HG02973 (cell line): Measurements from ENCODE around the gene CCDC85B.

Experiments used
- ATAC-seq: cut with Tn5 transposase; IDR thresholded peaks from one replicate; pipeline ENCODE4 v1.9.1; 2021; ENCODE audit warnings: moderate library complexity; ENCODE audit not compliant: unreplicated experiment

The CCDC85B gene

GRCh38 chr11:65903715-65904114 is 13.2 kb downstream of the CCDC85B start:
- ATAC-seq: no peak

- ATAC-seq: no peak
These were observed 16.1 kb downstream of the CCDC85B start for GRCh38 chr11:65906602-65907001.

GRCh38 chr11:65907878-65908277 is 17.4 kb downstream of the CCDC85B start:
- ATAC-seq: no peak

GRCh38 chr11:65911682-65912568 is 21.5 kb downstream of the CCDC85B start:
- no peak for ATAC-seq

GRCh38 chr11:65912845-65913244 is 22.4 kb downstream of the CCDC85B start:
- ATAC-seq: no peak

GRCh38 chr11:65915101-65915820 is 24.8 kb downstream of the CCDC85B start:
- ATAC-seq: no peak

GRCh38 chr11:65915821-65916251 is 25.4 kb downstream of the CCDC85B start:
- no peak for ATAC-seq

GRCh38 chr11:65916391-65916790 is 25.9 kb downstream of the CCDC85B start:
- no peak for ATAC-seq

GRCh38 chr11:65917077-65917433 is 26.6 kb downstream of the CCDC85B start:
- no peak for ATAC-seq

- no peak for ATAC-seq
These were observed 27.1 kb downstream of the CCDC85B start for GRCh38 chr11:65917434-65918210.

- ATAC-seq: peak; percentile 42
These were observed 28.0 kb downstream of the CCDC85B start, which contains the start of gene C11orf68 for GRCh38 chr11:65918211-65919140. Gene C11orf68 (minus strand): TSS chr11:65919062. CDS start chr11:65919031, 31 bp downstream.

- peak; percentile 77 for ATAC-seq
These were observed 28.7 kb downstream of the CCDC85B start, which contains the start of gene DRAP1 for GRCh38 chr11:65919141-65919572. Gene DRAP1 (plus strand): TSS chr11:65919426. CDS start chr11:65919502, 76 bp downstream.

- ATAC-seq: peak; percentile 31
These were observed 29.3 kb downstream of the CCDC85B start for GRCh38 chr11:65919573-65920371.

- ATAC-seq: no peak
These were observed 29.9 kb downstream of the CCDC85B start for GRCh38 chr11:65920372-65920802.

- no peak for ATAC-seq
These were observed 30.6 kb downstream of the CCDC85B start for GRCh38 chr11:65921033-65921555.

- ATAC-seq: no peak
These were observed 31.4 kb downstream of the CCDC85B start for GRCh38 chr11:65921876-65922275.

- ATAC-seq: no peak
These were observed 32.1 kb downstream of the CCDC85B start for GRCh38 chr11:65922565-65922964.

GRCh38 chr11:65925397-65925796 is 34.9 kb downstream of the CCDC85B start:
- ATAC-seq: no peak

GRCh38 chr11:65927904-65928397 is 37.5 kb downstream of the CCDC85B start:
- peak; percentile 68 for ATAC-seq
